ENCODE data around the gene DTX3L. TPM values are rescaled to one million over a fixed set of nuclear protein-coding genes. Genes with fewer than 3 reads are reported as not detected.

The DTX3L gene
- total RNA-seq, 1 donor from 2014 or later = 81.2 TPM

DNA sequence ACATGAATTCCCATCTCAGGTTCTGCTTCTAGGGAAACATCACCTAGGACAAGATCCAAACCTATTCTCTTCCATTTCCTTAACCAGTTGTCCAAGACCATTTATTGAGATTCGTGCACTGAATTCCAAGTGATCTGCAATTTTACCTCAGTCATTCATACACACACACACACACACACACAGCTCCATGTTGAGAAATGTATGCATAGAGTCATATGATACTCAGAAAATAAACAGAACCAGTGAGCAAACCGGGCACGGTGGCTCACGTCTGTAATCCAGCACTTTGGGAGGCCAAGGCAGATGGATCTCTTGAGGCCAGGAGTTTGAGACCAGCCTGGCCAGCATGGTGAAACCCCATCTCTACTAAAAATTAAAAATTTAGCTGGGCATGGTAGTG is 43.3 kb upstream of the DTX3L start:
- H2AFZ ChIP-seq (ENCODE audit: low read depth, low read length) = no peak overlapping the region
- no peaks in the 10 kb centered on the region for H3K36me3 ChIP-seq (ENCODE audit: insufficient read depth, low read length)
- FAIRE-seq (no peak), DNase-seq (ENCODE audit: low read depth) (no peak)
- Mint-ChIP-seq H3K27me3 (ENCODE audit: low read depth, unreplicated experiment) (no peaks in the 10 kb centered on the region), H3K4me1 (ENCODE audit: low read depth, unreplicated experiment) (no peaks in the 10 kb centered on the region), H3K4me3 (ENCODE audit: unreplicated experiment) (no peak overlapping the region), H3K36me3 (ENCODE audit: low read depth, unreplicated experiment) (peaks cover 6% of the 10 kb centered on the region), H3K9me3 (ENCODE audit: unreplicated experiment) (peaks cover 3% of the 10 kb centered on the region), H3K27ac (ENCODE audit: unreplicated experiment) (no peak overlapping the region)
- H3K27ac ChIP-seq (ENCODE audit: low read depth, low read length) = no peak overlapping the region
- H3K4me1 ChIP-seq (ENCODE audit: insufficient read depth, low read length) = no peaks in the 10 kb centered on the region
- no peaks in the 10 kb centered on the region for H3K9me3 ChIP-seq (ENCODE audit: insufficient read depth, low read depth, low read length)
- H4K20me1 ChIP-seq (ENCODE audit: insufficient read depth, low read length) = no peaks in the 10 kb centered on the region
- no peak overlapping the region for H3K9ac ChIP-seq (ENCODE audit: low read length)
- peaks cover 7% of the 10 kb centered on the region for H3K27me3 ChIP-seq (ENCODE audit: insufficient read depth, low read length)
- TF ChIP-seq, protein P1, sequence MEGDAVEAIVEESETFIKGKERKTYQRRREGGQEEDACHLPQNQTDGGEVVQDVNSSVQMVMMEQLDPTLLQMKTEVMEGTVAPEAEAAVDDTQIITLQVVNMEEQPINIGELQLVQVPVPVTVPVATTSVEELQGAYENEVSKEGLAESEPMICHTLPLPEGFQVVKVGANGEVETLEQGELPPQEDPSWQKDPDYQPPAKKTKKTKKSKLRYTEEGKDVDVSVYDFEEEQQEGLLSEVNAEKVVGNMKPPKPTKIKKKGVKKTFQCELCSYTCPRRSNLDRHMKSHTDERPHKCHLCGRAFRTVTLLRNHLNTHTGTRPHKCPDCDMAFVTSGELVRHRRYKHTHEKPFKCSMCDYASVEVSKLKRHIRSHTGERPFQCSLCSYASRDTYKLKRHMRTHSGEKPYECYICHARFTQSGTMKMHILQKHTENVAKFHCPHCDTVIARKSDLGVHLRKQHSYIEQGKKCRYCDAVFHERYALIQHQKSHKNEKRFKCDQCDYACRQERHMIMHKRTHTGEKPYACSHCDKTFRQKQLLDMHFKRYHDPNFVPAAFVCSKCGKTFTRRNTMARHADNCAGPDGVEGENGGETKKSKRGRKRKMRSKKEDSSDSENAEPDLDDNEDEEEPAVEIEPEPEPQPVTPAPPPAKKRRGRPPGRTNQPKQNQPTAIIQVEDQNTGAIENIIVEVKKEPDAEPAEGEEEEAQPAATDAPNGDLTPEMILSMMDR (IDR thresholded peaks at IDR 0.05; ENCODE audit: insufficient read depth, low read depth, low read length) = no peak
- TF ChIP-seq EZH2 (IDR thresholded peaks at IDR 0.05; ENCODE audit: insufficient read depth, low read length) = no peak
- no peak overlapping the region for H3K4me2 ChIP-seq (ENCODE audit: low read length)
- H3K79me2 ChIP-seq (ENCODE audit: insufficient read depth, low read length) = no peaks in the 10 kb centered on the region
- no peak overlapping the region for H3K4me3 ChIP-seq (ENCODE audit: insufficient read depth, low read depth, low read length)

- FAIRE-seq (no peak), DNase-seq (ENCODE audit: low read depth) (no peak)
- Mint-ChIP-seq H3K36me3 (ENCODE audit: low read depth, unreplicated experiment) (peaks cover 6% of the 10 kb centered on the region), H3K27me3 (ENCODE audit: low read depth, unreplicated experiment) (no peaks in the 10 kb centered on the region), H3K4me1 (ENCODE audit: low read depth, unreplicated experiment) (peaks cover 2% of the 10 kb centered on the region), H3K4me3 (ENCODE audit: unreplicated experiment) (no peak overlapping the region), H3K9me3 (ENCODE audit: unreplicated experiment) (peaks cover 3% of the 10 kb centered on the region), H3K27ac (ENCODE audit: unreplicated experiment) (no peak overlapping the region)
- H3K4me1 ChIP-seq (ENCODE audit: insufficient read depth, low read length) = no peaks in the 10 kb centered on the region
- no peaks in the 10 kb centered on the region for H3K36me3 ChIP-seq (ENCODE audit: insufficient read depth, low read length)
- no peak overlapping the region for H3K9ac ChIP-seq (ENCODE audit: low read length)
- TF ChIP-seq, protein P1 (IDR thresholded peaks at IDR 0.05; ENCODE audit: insufficient read depth, low read depth, low read length) = no peak
- no peak for TF ChIP-seq EZH2 (IDR thresholded peaks at IDR 0.05; ENCODE audit: insufficient read depth, low read length)
- H3K79me2 ChIP-seq (ENCODE audit: insufficient read depth, low read length) = no peaks in the 10 kb centered on the region
- H3K27ac ChIP-seq (ENCODE audit: low read depth, low read length) = no peak overlapping the region
- no peak overlapping the region for H3K4me3 ChIP-seq (ENCODE audit: insufficient read depth, low read depth, low read length)
- no peak overlapping the region for H2AFZ ChIP-seq (ENCODE audit: low read depth, low read length)
- H4K20me1 ChIP-seq (ENCODE audit: insufficient read depth, low read length) = no peaks in the 10 kb centered on the region
- H3K9me3 ChIP-seq (ENCODE audit: insufficient read depth, low read depth, low read length) = no peaks in the 10 kb centered on the region
- no peak overlapping the region for H3K4me2 ChIP-seq (ENCODE audit: low read length)
- peaks cover 7% of the 10 kb centered on the region for H3K27me3 ChIP-seq (ENCODE audit: insufficient read depth, low read length)
These were observed 40.8 kb upstream of the DTX3L start for GRCh38 chr3:122523317-122523716.

GRCh38 chr3:122530164-122530563 is 34.0 kb upstream of the DTX3L start:
- Histone ChIP-seq H3K4me1 (ENCODE audit: insufficient read depth, low read length) (peaks cover 4% of the 10 kb centered on the region), H2AFZ (ENCODE audit: low read depth, low read length) (no peak overlapping the region), H4K20me1 (ENCODE audit: insufficient read depth, low read length) (no peaks in the 10 kb centered on the region), H3K4me2 (ENCODE audit: low read length) (no peak overlapping the region), H3K79me2 (ENCODE audit: insufficient read depth, low read length) (no peaks in the 10 kb centered on the region), H3K27me3 (ENCODE audit: insufficient read depth, low read length) (no peaks in the 10 kb centered on the region), H3K4me3 (ENCODE audit: insufficient read depth, low read depth, low read length) (no peak overlapping the region), H3K27ac (ENCODE audit: low read depth, low read length) (no peak overlapping the region), H3K36me3 (ENCODE audit: insufficient read depth, low read length) (no peaks in the 10 kb centered on the region), H3K9ac (ENCODE audit: low read length) (no peak overlapping the region), H3K9me3 (ENCODE audit: insufficient read depth, low read depth, low read length) (no peaks in the 10 kb centered on the region)
- Mint-ChIP-seq H3K27ac (ENCODE audit: unreplicated experiment) (no peak overlapping the region), H3K4me3 (ENCODE audit: unreplicated experiment) (no peak overlapping the region), H3K36me3 (ENCODE audit: low read depth, unreplicated experiment) (peaks cover 20% of the 10 kb centered on the region), H3K27me3 (ENCODE audit: low read depth, unreplicated experiment) (no peaks in the 10 kb centered on the region), H3K4me1 (ENCODE audit: low read depth, unreplicated experiment) (peaks cover 22% of the 10 kb centered on the region), H3K9me3 (ENCODE audit: unreplicated experiment) (no peaks in the 10 kb centered on the region)
- TF ChIP-seq, protein P1 (IDR thresholded peaks at IDR 0.05; ENCODE audit: insufficient read depth, low read depth, low read length) = no peak
- TF ChIP-seq EZH2 (IDR thresholded peaks at IDR 0.05; ENCODE audit: insufficient read depth, low read length) = no peak
- DNase-seq (ENCODE audit: low read depth) = no peak
- no peak for FAIRE-seq

Measured in astrocyte (in vitro differentiated cells and primary cell).